Nephron (organoid): ENCODE measurements around the gene BAD.
A peak's percentile ranks its signal among the peaks of the same experiment; 100 is the strongest.

Source experiments
- H3K27ac Mint-ChIP-seq, 3 experiments: 2 replicates each; pipeline ENCODE4 v1.8.0; 2020; ENCODE audit warnings: mixed read lengths in 3 of 3, mild to moderate bottlenecking in 2 of 3, moderate library complexity in 1 of 3
- H3K27me3 Mint-ChIP-seq: 2 replicates; pipeline ENCODE4 v1.8.0; 2021; ENCODE audit warnings: low read depth, mild to moderate bottlenecking, moderate library complexity, mixed read lengths
- H3K36me3 Mint-ChIP-seq: 2 replicates; pipeline ENCODE4 v1.8.0; 2020; ENCODE audit warnings: low read depth, mixed read lengths
- H3K4me1 Mint-ChIP-seq: 2 replicates; pipeline ENCODE4 v1.8.0; 2020; ENCODE audit warnings: mixed read lengths
- H3K4me3 Mint-ChIP-seq, 3 experiments: 2 replicates each; pipeline ENCODE4 v1.8.0; 2020; ENCODE audit warnings: mild to moderate bottlenecking in 3 of 3, mixed read lengths in 3 of 3, moderate library complexity in 2 of 3
- H3K9me3 Mint-ChIP-seq: 2 replicates; pipeline ENCODE4 v1.8.0; 2020; ENCODE audit warnings: mixed read lengths
- CTCF ChIP-seq, 3 experiments: fragments of 200-600 bp; sonication (generic); IDR thresholded peaks; one replicate each; pipeline ENCODE4 v1.5.0; 2021; ENCODE audit warnings: antibody characterized with exemption in 3 of 3; ENCODE audit not compliant: unreplicated experiment in 3 of 3

Gene BAD

GRCh38 chr11:64244107-64244506 lies 40.4 kb downstream of the BAD start:
- peaks cover 29% of the 10 kb centered on the region for H3K4me1 Mint-ChIP-seq
- TF ChIP-seq CTCF (IDR thresholded peaks at IDR 0.05; ENCODE audit: unreplicated experiment in 3 of 3) = no peak
- H3K36me3 Mint-ChIP-seq = peaks cover 6% of the 10 kb centered on the region
- H3K9me3 Mint-ChIP-seq = no peaks in the 10 kb centered on the region
- peak overlapping the region; percentile 90 to 95 (median 92) for H3K4me3 Mint-ChIP-seq
- H3K27me3 Mint-ChIP-seq = no peaks in the 10 kb centered on the region
- peak overlapping the region in 2 of 3 experiments; percentile 46 to 47 for H3K27ac Mint-ChIP-seq

- Mint-ChIP-seq H3K36me3 (peaks cover 9% of the 10 kb centered on the region), H3K4me3 (peak overlapping the region; percentile 90 to 95 (median 92)), H3K27me3 (no peaks in the 10 kb centered on the region), H3K27ac (peak overlapping the region; percentile 46 to 67 (median 47)), H3K9me3 (no peaks in the 10 kb centered on the region), H3K4me1 (peaks cover 34% of the 10 kb centered on the region)
- no peak for TF ChIP-seq CTCF (IDR thresholded peaks at IDR 0.05; ENCODE audit: unreplicated experiment in 3 of 3)
Measured at GRCh38 chr11:64243236-64243854, 41.1 kb downstream of the BAD start.

- H3K4me1 Mint-ChIP-seq = peaks cover 39% of the 10 kb centered on the region
- peak overlapping the region; percentile 90 to 95 (median 92) for H3K4me3 Mint-ChIP-seq
- no peak for TF ChIP-seq CTCF (IDR thresholded peaks at IDR 0.05; ENCODE audit: unreplicated experiment in 3 of 3)
- peak overlapping the region; percentile 98 for H3K27ac Mint-ChIP-seq
- H3K9me3 Mint-ChIP-seq = no peaks in the 10 kb centered on the region
- no peaks in the 10 kb centered on the region for H3K27me3 Mint-ChIP-seq
- peaks cover 14% of the 10 kb centered on the region for H3K36me3 Mint-ChIP-seq
Measured at GRCh38 chr11:64241491-64242374, 42.7 kb downstream of the BAD start.

GRCh38 chr11:64241241-64241490 lies 43.3 kb downstream of the BAD start:
- peak overlapping the region; percentile 90 to 95 (median 92) for H3K4me3 Mint-ChIP-seq
- H3K36me3 Mint-ChIP-seq = peaks cover 14% of the 10 kb centered on the region
- peak overlapping the region; percentile 98 for H3K27ac Mint-ChIP-seq
- H3K4me1 Mint-ChIP-seq = peaks cover 40% of the 10 kb centered on the region
- no peaks in the 10 kb centered on the region for H3K9me3 Mint-ChIP-seq
- H3K27me3 Mint-ChIP-seq = no peaks in the 10 kb centered on the region
- TF ChIP-seq CTCF (IDR thresholded peaks at IDR 0.05; ENCODE audit: unreplicated experiment in 3 of 3) = no peak

- TF ChIP-seq CTCF (IDR thresholded peaks at IDR 0.05; ENCODE audit: unreplicated experiment in 3 of 3) = no peak
- Mint-ChIP-seq H3K27me3 (no peaks in the 10 kb centered on the region), H3K36me3 (peaks cover 14% of the 10 kb centered on the region), H3K9me3 (no peaks in the 10 kb centered on the region), H3K4me3 (peak within 1 kb of the TSS; percentile 90 to 95 (median 92)), H3K4me1 (peaks cover 40% of the 10 kb centered on the region), H3K27ac (peak within 1 kb of the TSS; percentile 98)
Measured at GRCh38 chr11:64240435-64241240, 43.8 kb downstream of the BAD start, which contains the start of gene FKBP2. Gene FKBP2, plus strand, starts transcription at chr11:64241095. Its CDS starts 1,293 bp downstream, at chr11:64242388.
